Hepatocyte (in vitro differentiated cells): Measurements from ENCODE around the gene PKP1.

Source experiments
- EZH2 ChIP-seq: fragments of 200-600 bp; sonication (generic); IDR thresholded peaks from 2 replicates; pipeline ENCODE4 v1.6.1; 2016; ENCODE audit warnings: antibody characterized with exemption, mild to moderate bottlenecking, borderline replicate concordance
- TF ChIP-seq, protein P1 (sequence below): fragments of 200-600 bp; sonication (generic); IDR thresholded peaks from 2 replicates; pipeline ENCODE4 v1.5.1; 2016; ENCODE audit warnings: antibody characterized with exemption, mild to moderate bottlenecking; ENCODE audit not compliant: poor library complexity

DNA sequence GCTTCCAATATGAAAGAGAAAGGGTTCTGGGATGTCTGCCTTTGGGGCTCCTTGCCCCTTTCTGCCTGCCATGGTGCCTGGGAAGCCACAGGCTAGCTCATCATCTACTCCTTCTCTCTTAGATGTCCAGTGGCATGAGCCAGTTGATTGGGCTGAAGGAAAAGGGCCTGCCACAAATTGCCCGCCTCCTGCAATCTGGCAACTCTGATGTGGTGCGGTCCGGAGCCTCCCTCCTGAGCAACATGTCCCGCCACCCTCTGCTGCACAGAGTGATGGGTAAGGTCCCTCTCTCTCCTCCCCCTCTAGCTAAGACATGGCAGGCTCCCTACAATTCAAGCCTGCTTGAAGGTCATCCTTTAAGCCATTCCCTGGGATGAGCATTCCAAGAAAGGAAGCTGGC is 41.0 kb downstream of the PKP1 start:
- TF ChIP-seq, protein P1, sequence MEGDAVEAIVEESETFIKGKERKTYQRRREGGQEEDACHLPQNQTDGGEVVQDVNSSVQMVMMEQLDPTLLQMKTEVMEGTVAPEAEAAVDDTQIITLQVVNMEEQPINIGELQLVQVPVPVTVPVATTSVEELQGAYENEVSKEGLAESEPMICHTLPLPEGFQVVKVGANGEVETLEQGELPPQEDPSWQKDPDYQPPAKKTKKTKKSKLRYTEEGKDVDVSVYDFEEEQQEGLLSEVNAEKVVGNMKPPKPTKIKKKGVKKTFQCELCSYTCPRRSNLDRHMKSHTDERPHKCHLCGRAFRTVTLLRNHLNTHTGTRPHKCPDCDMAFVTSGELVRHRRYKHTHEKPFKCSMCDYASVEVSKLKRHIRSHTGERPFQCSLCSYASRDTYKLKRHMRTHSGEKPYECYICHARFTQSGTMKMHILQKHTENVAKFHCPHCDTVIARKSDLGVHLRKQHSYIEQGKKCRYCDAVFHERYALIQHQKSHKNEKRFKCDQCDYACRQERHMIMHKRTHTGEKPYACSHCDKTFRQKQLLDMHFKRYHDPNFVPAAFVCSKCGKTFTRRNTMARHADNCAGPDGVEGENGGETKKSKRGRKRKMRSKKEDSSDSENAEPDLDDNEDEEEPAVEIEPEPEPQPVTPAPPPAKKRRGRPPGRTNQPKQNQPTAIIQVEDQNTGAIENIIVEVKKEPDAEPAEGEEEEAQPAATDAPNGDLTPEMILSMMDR, result no peak
- no peak for TF ChIP-seq EZH2
